ENCODE data around the gene C17orf114.

The C17orf114 gene

DNA sequence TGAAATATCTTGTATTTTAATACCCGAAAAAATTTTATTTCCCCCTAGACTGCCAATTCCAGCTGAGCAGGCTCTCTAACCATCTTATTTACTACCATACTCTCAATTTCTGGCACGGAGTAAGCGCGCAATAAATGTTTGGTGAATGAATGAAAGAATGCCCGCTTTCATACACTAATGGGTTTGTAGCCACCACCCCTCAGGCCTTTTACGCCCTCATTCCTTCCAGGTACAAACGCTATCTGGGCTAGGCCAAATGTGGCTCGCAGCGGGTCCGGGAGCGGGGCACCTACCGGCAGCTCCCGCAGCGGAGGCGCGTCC is 4.3 kb upstream of the C17orf114 start:
- no peak overlapping the region for H3K27ac Mint-ChIP-seq (ENCODE audit: unreplicated experiment)
- H3K9me3 Mint-ChIP-seq (ENCODE audit: unreplicated experiment): no peaks in the 10 kb centered on the region
- H3K4me1 Mint-ChIP-seq (ENCODE audit: unreplicated experiment): peaks cover 21% of the 10 kb centered on the region
- DNase-seq (ENCODE audit: extremely low spot score, unreplicated experiment): no peak
- peaks cover 8% of the 10 kb centered on the region for H3K36me3 Mint-ChIP-seq (ENCODE audit: unreplicated experiment)
- H3K27me3 Mint-ChIP-seq (ENCODE audit: unreplicated experiment): no peaks in the 10 kb centered on the region
- peak overlapping the region; percentile 67 for H3K4me3 Mint-ChIP-seq (ENCODE audit: unreplicated experiment)
- TF ChIP-seq, protein P1, sequence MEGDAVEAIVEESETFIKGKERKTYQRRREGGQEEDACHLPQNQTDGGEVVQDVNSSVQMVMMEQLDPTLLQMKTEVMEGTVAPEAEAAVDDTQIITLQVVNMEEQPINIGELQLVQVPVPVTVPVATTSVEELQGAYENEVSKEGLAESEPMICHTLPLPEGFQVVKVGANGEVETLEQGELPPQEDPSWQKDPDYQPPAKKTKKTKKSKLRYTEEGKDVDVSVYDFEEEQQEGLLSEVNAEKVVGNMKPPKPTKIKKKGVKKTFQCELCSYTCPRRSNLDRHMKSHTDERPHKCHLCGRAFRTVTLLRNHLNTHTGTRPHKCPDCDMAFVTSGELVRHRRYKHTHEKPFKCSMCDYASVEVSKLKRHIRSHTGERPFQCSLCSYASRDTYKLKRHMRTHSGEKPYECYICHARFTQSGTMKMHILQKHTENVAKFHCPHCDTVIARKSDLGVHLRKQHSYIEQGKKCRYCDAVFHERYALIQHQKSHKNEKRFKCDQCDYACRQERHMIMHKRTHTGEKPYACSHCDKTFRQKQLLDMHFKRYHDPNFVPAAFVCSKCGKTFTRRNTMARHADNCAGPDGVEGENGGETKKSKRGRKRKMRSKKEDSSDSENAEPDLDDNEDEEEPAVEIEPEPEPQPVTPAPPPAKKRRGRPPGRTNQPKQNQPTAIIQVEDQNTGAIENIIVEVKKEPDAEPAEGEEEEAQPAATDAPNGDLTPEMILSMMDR (IDR thresholded peaks at IDR 0.05): no peak

DNA sequence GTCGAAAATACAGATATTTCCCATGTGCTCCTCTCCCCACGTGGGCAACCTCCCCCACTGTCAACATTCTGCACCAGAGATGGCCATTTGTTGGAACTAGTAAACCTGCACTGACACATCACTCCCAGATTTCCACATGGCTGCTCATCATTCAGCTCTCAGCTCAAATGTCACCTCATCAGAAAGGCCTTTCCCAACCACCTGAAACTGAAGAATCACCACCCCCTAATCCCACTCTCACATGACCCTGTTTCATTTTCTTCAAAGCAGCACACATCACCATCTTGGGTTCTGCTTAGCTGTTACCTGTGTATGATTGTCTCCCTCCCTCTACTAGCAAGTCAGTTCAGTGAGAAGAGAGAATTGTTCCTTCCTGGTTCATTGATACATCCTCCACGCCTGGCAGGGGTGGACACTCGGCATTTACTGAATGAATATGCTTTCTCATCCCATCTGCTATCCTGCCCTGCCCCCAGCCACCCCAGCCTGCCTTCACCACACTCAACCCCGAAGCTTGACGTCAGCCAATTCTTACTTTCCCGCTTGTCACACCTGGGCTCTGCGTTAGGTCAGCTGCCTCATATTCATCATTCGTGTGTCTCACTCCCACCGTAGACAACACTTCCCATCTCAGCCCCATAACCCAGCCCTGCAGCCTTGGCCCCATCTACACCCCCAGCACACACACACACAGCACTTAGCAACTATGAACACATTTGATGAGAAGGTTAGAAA is 1.5 kb downstream of the C17orf114 start:
- Mint-ChIP-seq H3K4me1 (ENCODE audit: unreplicated experiment) (peaks cover 10% of the 10 kb centered on the region), H3K4me3 (ENCODE audit: unreplicated experiment) (no peak overlapping the region), H3K27me3 (ENCODE audit: unreplicated experiment) (no peaks in the 10 kb centered on the region), H3K9me3 (ENCODE audit: unreplicated experiment) (no peaks in the 10 kb centered on the region), H3K36me3 (ENCODE audit: unreplicated experiment) (peaks cover 5% of the 10 kb centered on the region), H3K27ac (ENCODE audit: unreplicated experiment) (no peak overlapping the region)
- no peak for DNase-seq (ENCODE audit: extremely low spot score, unreplicated experiment)
- TF ChIP-seq, protein P1 (IDR thresholded peaks at IDR 0.05): no peak

DNA sequence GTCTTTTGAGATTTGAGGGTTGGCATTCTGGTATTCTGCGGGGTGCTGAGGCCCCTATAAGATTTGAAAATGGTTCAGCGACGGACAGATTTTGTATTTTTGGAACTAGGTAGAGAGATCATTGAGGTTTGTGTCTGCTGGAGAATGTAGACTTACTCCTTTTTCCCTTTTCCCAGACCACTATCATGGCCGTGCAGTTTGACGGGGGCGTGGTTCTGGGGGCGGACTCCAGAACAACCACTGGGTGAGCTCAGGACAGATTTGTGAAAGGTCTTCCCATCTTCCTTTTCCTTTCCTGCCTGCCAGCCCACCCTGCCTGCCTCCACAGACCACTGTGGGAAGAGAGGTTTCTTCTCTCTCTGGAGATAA is 5.6 kb downstream of the C17orf114 start:
- Mint-ChIP-seq H3K36me3 (ENCODE audit: unreplicated experiment) (peaks cover 5% of the 10 kb centered on the region), H3K27ac (ENCODE audit: unreplicated experiment) (peak overlapping the region; percentile 97), H3K9me3 (ENCODE audit: unreplicated experiment) (no peaks in the 10 kb centered on the region), H3K4me1 (ENCODE audit: unreplicated experiment) (peaks cover 10% of the 10 kb centered on the region), H3K27me3 (ENCODE audit: unreplicated experiment) (peaks cover 3% of the 10 kb centered on the region), H3K4me3 (ENCODE audit: unreplicated experiment) (peak overlapping the region; percentile 99)
- no peak for DNase-seq (ENCODE audit: extremely low spot score, unreplicated experiment)
- TF ChIP-seq, protein P1 (IDR thresholded peaks at IDR 0.05): no peak

DNA sequence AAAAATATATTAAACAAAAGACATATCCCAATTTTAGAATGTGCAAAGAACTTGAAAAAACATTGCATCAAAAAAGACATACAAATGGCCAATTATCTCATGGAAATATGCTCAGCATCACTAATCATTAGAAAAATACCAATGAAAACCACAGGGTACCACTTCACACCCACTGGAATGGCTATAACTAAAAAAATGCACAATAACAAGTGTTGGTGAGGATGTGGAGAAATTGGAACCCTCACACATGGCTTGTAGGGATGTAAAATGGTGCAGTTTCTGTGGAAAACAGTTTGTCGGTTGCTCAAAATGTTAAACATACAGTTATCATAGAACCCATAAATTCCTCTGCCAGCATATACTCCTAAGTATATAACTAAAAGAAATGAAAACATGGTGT is 7.0 kb downstream of the C17orf114 start:
- H3K4me3 Mint-ChIP-seq (ENCODE audit: unreplicated experiment): peak overlapping the region; percentile 99
- H3K4me1 Mint-ChIP-seq (ENCODE audit: unreplicated experiment): peaks cover 14% of the 10 kb centered on the region
- TF ChIP-seq, protein P1 (IDR thresholded peaks at IDR 0.05): no peak
- peaks cover 3% of the 10 kb centered on the region for H3K27me3 Mint-ChIP-seq (ENCODE audit: unreplicated experiment)
- H3K9me3 Mint-ChIP-seq (ENCODE audit: unreplicated experiment): no peaks in the 10 kb centered on the region
- DNase-seq (ENCODE audit: extremely low spot score, unreplicated experiment): no peak
- peaks cover 5% of the 10 kb centered on the region for H3K36me3 Mint-ChIP-seq (ENCODE audit: unreplicated experiment)
- H3K27ac Mint-ChIP-seq (ENCODE audit: unreplicated experiment): peak overlapping the region; percentile 97

DNA sequence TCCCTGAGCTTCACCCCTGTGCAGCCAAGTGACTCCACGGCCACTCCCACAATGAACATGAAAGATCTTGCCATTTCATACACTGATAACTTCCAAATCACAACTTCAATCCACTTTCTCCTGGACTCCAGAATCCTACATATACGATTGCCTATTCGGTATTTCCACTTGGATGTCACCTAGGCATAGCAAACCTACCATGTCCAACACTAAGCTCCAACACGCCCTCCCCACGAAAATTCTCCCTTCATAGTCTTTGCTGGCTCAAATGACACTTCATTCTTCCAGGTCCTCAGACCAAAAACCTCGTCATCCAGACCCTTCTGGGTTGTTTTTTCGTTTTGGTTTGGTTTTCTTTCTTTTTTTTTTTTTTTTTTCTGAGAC is 11.4 kb downstream of the C17orf114 start:
- Mint-ChIP-seq H3K9me3 (ENCODE audit: unreplicated experiment) (no peaks in the 10 kb centered on the region), H3K27ac (ENCODE audit: unreplicated experiment) (peak overlapping the region; percentile 94), H3K4me3 (ENCODE audit: unreplicated experiment) (peak overlapping the region; percentile 87), H3K36me3 (ENCODE audit: unreplicated experiment) (no peaks in the 10 kb centered on the region), H3K27me3 (ENCODE audit: unreplicated experiment) (peaks cover 3% of the 10 kb centered on the region), H3K4me1 (ENCODE audit: unreplicated experiment) (peaks cover 18% of the 10 kb centered on the region)
- TF ChIP-seq, protein P1 (IDR thresholded peaks at IDR 0.05): no peak
- DNase-seq (ENCODE audit: extremely low spot score, unreplicated experiment): no peak

Measured in osteocyte (in vitro differentiated cells).